ENCODE measurements around the gene THAP3.

Gene THAP3, protein sequence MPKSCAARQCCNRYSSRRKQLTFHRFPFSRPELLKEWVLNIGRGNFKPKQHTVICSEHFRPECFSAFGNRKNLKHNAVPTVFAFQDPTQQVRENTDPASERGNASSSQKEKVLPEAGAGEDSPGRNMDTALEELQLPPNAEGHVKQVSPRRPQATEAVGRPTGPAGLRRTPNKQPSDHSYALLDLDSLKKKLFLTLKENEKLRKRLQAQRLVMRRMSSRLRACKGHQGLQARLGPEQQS

GRCh38 chr1:6624710-6625583 lies at the start of gene THAP3:
TSS of gene THAP3 (plus strand) at chr1:6624868. CDS start at chr1:6625219, 351 bp downstream.
- H3K4me3 ChIP-seq (ENCODE audit: control insufficient read depth, low read depth, low read length) = peak within 1 kb of the TSS; percentile 67
- DNase-seq (ENCODE audit: low read depth) = no peak
- TF ChIP-seq, protein P1, sequence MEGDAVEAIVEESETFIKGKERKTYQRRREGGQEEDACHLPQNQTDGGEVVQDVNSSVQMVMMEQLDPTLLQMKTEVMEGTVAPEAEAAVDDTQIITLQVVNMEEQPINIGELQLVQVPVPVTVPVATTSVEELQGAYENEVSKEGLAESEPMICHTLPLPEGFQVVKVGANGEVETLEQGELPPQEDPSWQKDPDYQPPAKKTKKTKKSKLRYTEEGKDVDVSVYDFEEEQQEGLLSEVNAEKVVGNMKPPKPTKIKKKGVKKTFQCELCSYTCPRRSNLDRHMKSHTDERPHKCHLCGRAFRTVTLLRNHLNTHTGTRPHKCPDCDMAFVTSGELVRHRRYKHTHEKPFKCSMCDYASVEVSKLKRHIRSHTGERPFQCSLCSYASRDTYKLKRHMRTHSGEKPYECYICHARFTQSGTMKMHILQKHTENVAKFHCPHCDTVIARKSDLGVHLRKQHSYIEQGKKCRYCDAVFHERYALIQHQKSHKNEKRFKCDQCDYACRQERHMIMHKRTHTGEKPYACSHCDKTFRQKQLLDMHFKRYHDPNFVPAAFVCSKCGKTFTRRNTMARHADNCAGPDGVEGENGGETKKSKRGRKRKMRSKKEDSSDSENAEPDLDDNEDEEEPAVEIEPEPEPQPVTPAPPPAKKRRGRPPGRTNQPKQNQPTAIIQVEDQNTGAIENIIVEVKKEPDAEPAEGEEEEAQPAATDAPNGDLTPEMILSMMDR (IDR thresholded peaks at IDR 0.05; ENCODE audit: control insufficient read depth, insufficient read depth, low read depth, low read length, missing control alignments) = no peak

DNA sequence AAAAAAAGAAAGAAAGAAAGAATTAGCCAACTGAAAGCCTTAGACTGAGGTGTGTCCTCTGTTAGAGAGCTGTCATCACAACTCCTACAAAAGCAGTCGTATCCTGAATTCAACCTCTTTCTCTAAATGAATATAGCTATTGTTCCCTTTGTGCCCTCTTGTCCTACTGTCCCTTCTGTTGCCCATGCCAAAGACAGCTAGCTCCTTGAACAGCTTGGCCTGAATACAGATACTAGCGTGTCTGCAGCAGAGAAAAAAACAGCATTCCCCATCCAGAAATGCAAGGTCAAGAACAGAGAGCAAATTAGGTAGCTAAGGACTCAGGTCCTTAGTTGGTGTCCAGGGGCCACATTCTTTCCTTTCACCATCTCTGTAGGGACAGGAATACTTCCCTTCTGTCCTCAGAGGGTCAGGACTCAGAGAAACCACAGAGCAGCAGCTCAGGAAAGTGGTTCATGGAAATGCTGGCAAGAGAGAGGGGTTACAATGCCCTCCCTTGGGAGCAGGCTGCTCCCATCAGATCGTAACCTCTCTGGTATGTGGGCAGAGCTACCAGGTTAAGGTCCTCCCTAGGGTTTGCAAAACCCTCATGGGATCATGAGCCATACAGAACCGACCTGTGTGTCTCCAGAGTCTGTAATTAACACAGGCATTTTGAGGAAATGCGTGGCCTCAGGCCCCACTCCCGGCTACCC lies 46.7 kb upstream of the THAP3 start:
- no peak for DNase-seq (ENCODE audit: low read depth)
- H3K4me3 ChIP-seq (ENCODE audit: control insufficient read depth, low read depth, low read length) = no peak overlapping the region
- TF ChIP-seq, protein P1 (IDR thresholded peaks at IDR 0.05; ENCODE audit: control insufficient read depth, insufficient read depth, low read depth, low read length, missing control alignments) = no peak

GRCh38 chr1:6578624-6579373 lies 45.9 kb upstream of the THAP3 start:
- H3K4me3 ChIP-seq (ENCODE audit: control insufficient read depth, low read depth, low read length) = no peak overlapping the region
- TF ChIP-seq, protein P1 (IDR thresholded peaks at IDR 0.05; ENCODE audit: control insufficient read depth, insufficient read depth, low read depth, low read length, missing control alignments) = no peak
- no peak for DNase-seq (ENCODE audit: low read depth)

- H3K4me3 ChIP-seq (ENCODE audit: control insufficient read depth, low read depth, low read length) = peak within 1 kb of the TSS; percentile 72
- DNase-seq (ENCODE audit: low read depth) = peak; percentile 77
- TF ChIP-seq, protein P1 (IDR thresholded peaks at IDR 0.05; ENCODE audit: control insufficient read depth, insufficient read depth, low read depth, low read length, missing control alignments) = no peak
Observed at GRCh38 chr1:6579374-6580118, 45.1 kb upstream of the THAP3 start, which contains the start of gene ZBTB48. TSS of gene ZBTB48 (plus strand) at chr1:6579994. CDS start at chr1:6580610, 616 bp downstream.

DNA sequence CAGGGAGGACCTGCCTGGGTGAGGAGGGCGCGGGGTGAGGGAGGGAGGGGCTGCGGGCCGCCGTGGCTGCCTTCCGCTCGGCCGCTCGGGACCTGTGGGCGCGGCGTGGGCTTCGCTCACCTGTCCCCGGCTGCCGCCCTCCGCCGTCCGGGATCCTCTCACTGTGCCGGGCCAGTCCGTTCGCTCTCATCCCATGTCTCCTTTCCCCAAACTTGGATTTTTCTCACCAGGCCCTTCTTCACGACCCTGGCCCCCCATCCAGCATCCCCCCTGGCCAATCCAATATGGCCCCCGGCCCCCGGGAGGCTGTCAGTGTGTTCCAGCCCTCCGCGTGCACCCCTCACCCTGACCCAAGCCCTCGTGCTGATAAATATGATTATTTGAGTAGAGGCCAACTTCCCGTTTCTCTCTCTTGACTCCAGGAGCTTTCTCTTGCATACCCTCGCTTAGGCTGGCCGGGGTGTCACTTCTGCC lies 44.5 kb upstream of the THAP3 start:
- TF ChIP-seq, protein P1 (IDR thresholded peaks at IDR 0.05; ENCODE audit: control insufficient read depth, insufficient read depth, low read depth, low read length, missing control alignments) = no peak

More for the DNA sequence above, 44.5 kb upstream of the THAP3 start:
- no peak for DNase-seq (ENCODE audit: low read depth)
- H3K4me3 ChIP-seq (ENCODE audit: control insufficient read depth, low read depth, low read length) = peak overlapping the region; percentile 72

Data from AG09309 (cell line).